B cell (primary cell): ENCODE results near the gene TRIM74.
"Not testable (repeated sequence)": the region's sequence is repeated elsewhere in the genome, so short reads cannot be mapped to it uniquely, and the experiment has no call there.

ENCODE experiments used
- EZH2 ChIP-seq: IDR thresholded peaks from 2 replicates; pipeline ENCODE4 v1.6.1; 2012; ENCODE audit warnings: borderline replicate concordance, low read depth, mild to moderate bottlenecking, moderate library complexity, low read length; ENCODE audit not compliant: insufficient read depth, poor library complexity, severe bottlenecking
- TF ChIP-seq, protein P1 (sequence below): fragments of 200-600 bp; IDR thresholded peaks from one replicate; pipeline ENCODE4 v1.8.0; 2022; ENCODE audit warnings: antibody characterized with exemption, mild to moderate bottlenecking

DNA sequence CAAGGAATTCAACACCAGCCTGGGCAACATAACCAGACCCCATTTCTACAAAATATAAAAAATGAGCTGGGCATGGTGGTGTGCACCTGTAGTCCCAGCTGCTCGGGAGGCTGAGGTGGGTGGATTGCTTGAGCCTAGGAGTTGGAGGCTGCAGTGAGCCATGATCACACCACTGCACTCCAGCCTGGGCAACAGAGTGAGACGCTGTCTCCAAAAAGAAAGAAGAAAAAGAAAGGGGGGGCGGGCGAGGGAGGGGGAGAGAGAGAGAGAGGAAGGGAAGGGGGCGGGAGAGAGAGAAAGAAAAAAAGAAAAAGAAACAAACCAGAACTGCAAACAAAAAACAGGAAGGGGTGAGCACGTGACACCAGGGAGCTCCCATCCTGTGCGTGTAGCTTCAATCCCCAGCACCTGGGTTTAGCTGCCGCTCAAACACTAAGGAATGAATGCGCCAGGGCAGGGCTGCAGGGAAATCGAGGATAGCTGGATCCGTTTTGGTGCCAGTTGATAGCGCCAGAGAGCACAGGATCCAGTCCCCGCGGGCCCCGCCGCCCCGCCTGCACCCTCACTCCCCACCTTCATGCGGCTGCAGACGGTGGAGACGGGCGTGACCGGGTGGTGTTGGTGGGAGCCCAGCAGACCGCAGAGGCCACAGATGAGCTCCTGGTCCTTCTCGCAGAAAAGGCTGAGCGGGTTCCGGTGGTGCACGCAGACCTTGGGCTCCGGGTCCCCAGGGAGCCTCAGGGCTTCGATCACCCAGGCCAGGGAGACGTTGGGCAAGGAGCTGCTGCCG lies 3.9 kb downstream of the TRIM74 start:
- not testable (repeated sequence) for TF ChIP-seq EZH2
- TF ChIP-seq, protein P1, sequence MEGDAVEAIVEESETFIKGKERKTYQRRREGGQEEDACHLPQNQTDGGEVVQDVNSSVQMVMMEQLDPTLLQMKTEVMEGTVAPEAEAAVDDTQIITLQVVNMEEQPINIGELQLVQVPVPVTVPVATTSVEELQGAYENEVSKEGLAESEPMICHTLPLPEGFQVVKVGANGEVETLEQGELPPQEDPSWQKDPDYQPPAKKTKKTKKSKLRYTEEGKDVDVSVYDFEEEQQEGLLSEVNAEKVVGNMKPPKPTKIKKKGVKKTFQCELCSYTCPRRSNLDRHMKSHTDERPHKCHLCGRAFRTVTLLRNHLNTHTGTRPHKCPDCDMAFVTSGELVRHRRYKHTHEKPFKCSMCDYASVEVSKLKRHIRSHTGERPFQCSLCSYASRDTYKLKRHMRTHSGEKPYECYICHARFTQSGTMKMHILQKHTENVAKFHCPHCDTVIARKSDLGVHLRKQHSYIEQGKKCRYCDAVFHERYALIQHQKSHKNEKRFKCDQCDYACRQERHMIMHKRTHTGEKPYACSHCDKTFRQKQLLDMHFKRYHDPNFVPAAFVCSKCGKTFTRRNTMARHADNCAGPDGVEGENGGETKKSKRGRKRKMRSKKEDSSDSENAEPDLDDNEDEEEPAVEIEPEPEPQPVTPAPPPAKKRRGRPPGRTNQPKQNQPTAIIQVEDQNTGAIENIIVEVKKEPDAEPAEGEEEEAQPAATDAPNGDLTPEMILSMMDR, result not testable (repeated sequence)
